Gastroesophageal sphincter (tissue), 4 donors: ENCODE results near the gene CNTNAP2. TPM values are rescaled to one million over a fixed set of nuclear protein-coding genes. Genes with fewer than 3 reads are reported as not detected.

ENCODE experiments used
- ATAC-seq: fragments of 150-250 bp; one replicate; pipeline ENCODE4 v1.9.1; 2016; ENCODE audit warnings: mild to moderate bottlenecking, moderate library complexity
- H3K27ac ChIP-seq, 4 donors: fragments of 200-600 bp; sonication (generic) in 3 of 4; 1 replicate in 3 of 4; 2 replicates in 1 of 4; pipeline ENCODE4 v1.5.1; 2016 to 2019
- H3K27me3 ChIP-seq: fragments of 200-600 bp; sonication (generic); one replicate; pipeline ENCODE4 v1.5.1; 2019
- H3K36me3 ChIP-seq, 2 donors: fragments of 200-600 bp; sonication (generic); one replicate each; pipeline ENCODE4 v1.5.1; 2019; ENCODE audit warnings: control low read depth in 1 of 2
- H3K4me1 ChIP-seq, 3 donors: fragments of 200-600 bp; sonication (generic); 1 replicate in 2 of 3; 2 replicates in 1 of 3; pipeline ENCODE4 v1.5.1; 2016 to 2019; ENCODE audit warnings: control low read depth in 2 of 3
- H3K4me3 ChIP-seq, 2 donors: fragments of 200-600 bp; sonication (generic); one replicate each; pipeline ENCODE4 v1.5.1; 2019; ENCODE audit warnings: mild to moderate bottlenecking in 1 of 2, moderate library complexity in 1 of 2
- H3K9me3 ChIP-seq, 3 donors: fragments of 200-600 bp; sonication (generic); one replicate each; pipeline ENCODE4 v1.5.1; 2017 to 2019; ENCODE audit warnings: control low read depth in 2 of 3
- CTCF ChIP-seq, 4 experiments: fragments of 200-600 bp in 2 of 4; fragments of 450-650 bp in 2 of 4; sonication (generic) in 1 of 4; IDR thresholded peaks; one replicate each; pipeline ENCODE4 v1.5.1; 2017 to 2019; ENCODE audit warnings: antibody characterized with exemption in 4 of 4, mild to moderate bottlenecking in 2 of 4, moderate library complexity in 2 of 4
- EP300 ChIP-seq: sonication (generic); formaldehyde crosslinking; IDR thresholded peaks from one replicate; pipeline ENCODE4 v1.6.1; 2017; ENCODE audit warnings: antibody characterized with exemption, mild to moderate bottlenecking
- POLR2A ChIP-seq, 2 donors: fragments of 450-650 bp; IDR thresholded peaks; one replicate each; pipeline ENCODE4 v1.6.1; 2017; ENCODE audit warnings: antibody characterized with exemption in 2 of 2, mild to moderate bottlenecking in 2 of 2, moderate library complexity in 1 of 2
- POLR2AphosphoS5 ChIP-seq: sonication (generic); formaldehyde crosslinking; IDR thresholded peaks from one replicate; pipeline ENCODE4 v1.6.1; 2017; ENCODE audit warnings: antibody characterized with exemption
- WGBS, 2 donors: methylation state at CpG; one replicate each; pipeline ENCODE4 v1.1.5; 2018; ENCODE audit warnings: low coverage in 1 of 2; 5-methylcytosine and 5-hydroxymethylcytosine counted together
- total RNA-seq, 4 donors: library from RNA; depleted of rRNA; stranded (reverse); fragments of >200 nt; gene quantifications; one replicate each; pipeline ENCODE4 v1.1.0, GENCODE V29; 2016

The CNTNAP2 gene
- total RNA-seq, 4 donors from 2014 or later, result 1.5 to 8.9 (median 3.2) TPM

GRCh38 chr7:147990942-147991341 lies 1874.3 kb downstream of the CNTNAP2 start:
- Histone ChIP-seq H3K36me3 (no peaks in the 10 kb centered on the region), H3K4me1 (no peaks in the 10 kb centered on the region), H3K9me3 (peaks cover 0 to 8% (median 0%) of the 10 kb centered on the region in 3 donors), H3K4me3 (no peak overlapping the region), H3K27ac (no peak overlapping the region), H3K27me3 (no peaks in the 10 kb centered on the region)
- ATAC-seq, result no peak
- 33 to 64% methylated on average over 1 to 2 of the region's 2 CpGs for WGBS, 2 donors
- TF ChIP-seq CTCF (IDR thresholded peaks at IDR 0.05), result no peak
- TF ChIP-seq POLR2A (IDR thresholded peaks at IDR 0.05), result no peak
- no peak for TF ChIP-seq EP300
- TF ChIP-seq POLR2AphosphoS5, result no peak

GRCh38 chr7:147992698-147993097 lies 1876.1 kb downstream of the CNTNAP2 start:
- ATAC-seq, result no peak
- no peaks in the 10 kb centered on the region for H3K27me3 ChIP-seq
- H3K36me3 ChIP-seq, result no peaks in the 10 kb centered on the region
- H3K27ac ChIP-seq, result no peak overlapping the region
- no peak overlapping the region for H3K4me3 ChIP-seq
- no peaks in the 10 kb centered on the region for H3K4me1 ChIP-seq
- TF ChIP-seq POLR2A (IDR thresholded peaks at IDR 0.05), result no peak
- no peak for TF ChIP-seq CTCF (IDR thresholded peaks at IDR 0.05)
- no peak for TF ChIP-seq EP300
- no peak for TF ChIP-seq POLR2AphosphoS5
- WGBS, 2 donors, result 88% methylated on average over 2 of the region's 2 CpGs
- H3K9me3 ChIP-seq, result peaks cover 0 to 8% (median 0%) of the 10 kb centered on the region in 3 donors

DNA sequence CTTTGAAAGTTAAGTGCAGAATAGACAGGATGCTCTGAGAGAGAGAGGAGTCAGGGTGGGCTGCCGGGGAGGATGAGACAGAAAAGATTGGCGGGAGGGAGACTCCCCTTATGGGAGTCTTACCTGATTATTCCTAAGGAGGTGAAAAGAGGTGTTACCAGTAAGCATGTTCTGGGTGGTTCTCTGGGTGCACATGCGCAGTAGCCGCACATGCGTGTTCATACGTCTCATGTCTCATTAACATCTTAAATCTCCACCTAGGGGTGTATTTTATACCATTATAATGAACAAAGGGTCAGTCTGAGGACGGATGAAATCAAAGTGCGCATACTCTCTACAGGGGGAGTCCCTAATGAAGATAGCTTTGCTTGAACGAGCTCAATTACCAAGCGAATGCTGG lies 1881.0 kb downstream of the CNTNAP2 start:
- 92 to 93% methylated on average over 8 to 9 of the region's 10 CpGs for WGBS, 2 donors
- Histone ChIP-seq H3K27ac (no peak overlapping the region), H3K27me3 (no peaks in the 10 kb centered on the region), H3K9me3 (no peaks in the 10 kb centered on the region), H3K4me3 (no peak overlapping the region), H3K4me1 (no peaks in the 10 kb centered on the region), H3K36me3 (no peaks in the 10 kb centered on the region)
- no peak for TF ChIP-seq POLR2AphosphoS5
- ATAC-seq, result no peak

GRCh38 chr7:147999962-148000361 lies 1883.4 kb downstream of the CNTNAP2 start:
- H3K4me1 ChIP-seq, result no peaks in the 10 kb centered on the region
- no peaks in the 10 kb centered on the region for H3K9me3 ChIP-seq
- H3K36me3 ChIP-seq, result no peaks in the 10 kb centered on the region
- H3K4me3 ChIP-seq, result no peak overlapping the region
- no peaks in the 10 kb centered on the region for H3K27me3 ChIP-seq
- H3K27ac ChIP-seq, result no peak overlapping the region
- TF ChIP-seq POLR2AphosphoS5 (no peak), CTCF (IDR thresholded peaks at IDR 0.05) (no peak), EP300 (no peak), POLR2A (IDR thresholded peaks at IDR 0.05) (no peak)
- WGBS, 2 donors, result 65 to 86% methylated on average over 4 of the region's 4 CpGs
- ATAC-seq, result no peak

DNA sequence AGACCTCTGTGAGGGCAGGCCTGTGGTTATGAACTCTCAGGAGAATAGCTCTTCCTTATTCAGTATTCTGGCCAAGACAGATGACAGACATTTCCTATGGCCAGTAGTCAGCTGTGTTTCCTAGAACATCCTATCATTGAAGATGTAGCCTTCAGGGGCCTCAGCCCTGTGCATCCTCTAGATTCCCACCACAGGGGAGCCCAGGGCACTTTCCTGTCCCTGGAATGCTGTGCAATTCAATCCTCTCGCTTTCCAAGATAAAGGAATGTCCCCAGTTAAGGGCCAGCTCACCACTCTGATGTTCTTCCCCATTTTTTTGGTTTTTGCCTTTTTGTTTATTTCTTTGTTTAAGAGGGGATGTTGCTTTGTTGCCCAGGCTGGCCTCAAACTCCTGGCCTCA lies 1895.2 kb downstream of the CNTNAP2 start:
- no peak for ATAC-seq
- H3K27me3 ChIP-seq, result no peaks in the 10 kb centered on the region
- no peak overlapping the region for H3K27ac ChIP-seq
- H3K36me3 ChIP-seq, result no peaks in the 10 kb centered on the region
- WGBS, 2 donors, result 86 to 100% methylated on average over 1 of the region's 1 CpG
- H3K4me3 ChIP-seq, result no peak overlapping the region
- TF ChIP-seq EP300 (no peak), POLR2AphosphoS5 (no peak), POLR2A (IDR thresholded peaks at IDR 0.05) (no peak), CTCF (IDR thresholded peaks at IDR 0.05) (no peak)
- no peaks in the 10 kb centered on the region for H3K9me3 ChIP-seq
- no peaks in the 10 kb centered on the region for H3K4me1 ChIP-seq
